Measurements from ENCODE around the gene C14orf119.

Gene C14orf119

GRCh38 chr14:23136566-23137133, 41.3 kb downstream of the C14orf119 start:
- no peak for TF ChIP-seq CTCF (IDR thresholded peaks at IDR 0.05; ENCODE audit: control insufficient read depth, extremely low read depth, insufficient read depth)
- DNase-seq (ENCODE audit: low read depth) = no peak
- no peak overlapping the region for H3K4me3 ChIP-seq (ENCODE audit: low read depth, low read length)

GRCh38 chr14:23137192-23137812, 42.0 kb downstream of the C14orf119 start:
- no peak for DNase-seq (ENCODE audit: low read depth)
- TF ChIP-seq CTCF (IDR thresholded peaks at IDR 0.05; ENCODE audit: control insufficient read depth, extremely low read depth, insufficient read depth) = no peak

GRCh38 chr14:23137813-23138535, 42.7 kb downstream of the C14orf119 start:
- TF ChIP-seq CTCF (IDR thresholded peaks at IDR 0.05; ENCODE audit: control insufficient read depth, extremely low read depth, insufficient read depth) = no peak
- H3K4me3 ChIP-seq (ENCODE audit: low read depth, low read length) = no peak overlapping the region
- DNase-seq (ENCODE audit: low read depth) = no peak

More at GRCh38 chr14:23137192-23137812, 42.0 kb downstream of the C14orf119 start:
- no peak overlapping the region for H3K4me3 ChIP-seq (ENCODE audit: low read depth, low read length)

- no peak overlapping the region for H3K4me3 ChIP-seq (ENCODE audit: low read depth, low read length)
- no peak for TF ChIP-seq CTCF (IDR thresholded peaks at IDR 0.05; ENCODE audit: control insufficient read depth, extremely low read depth, insufficient read depth)
- DNase-seq (ENCODE audit: low read depth) = no peak
These were observed 44.6 kb downstream of the C14orf119 start for GRCh38 chr14:23139874-23140273.

GRCh38 chr14:23140371-23140770, 45.1 kb downstream of the C14orf119 start:
- TF ChIP-seq CTCF (IDR thresholded peaks at IDR 0.05; ENCODE audit: control insufficient read depth, extremely low read depth, insufficient read depth) = no peak
- H3K4me3 ChIP-seq (ENCODE audit: low read depth, low read length) = no peak overlapping the region
- DNase-seq (ENCODE audit: low read depth) = no peak

GRCh38 chr14:23141706-23142444, 46.6 kb downstream of the C14orf119 start:
- TF ChIP-seq CTCF (IDR thresholded peaks at IDR 0.05; ENCODE audit: control insufficient read depth, extremely low read depth, insufficient read depth) = no peak
- H3K4me3 ChIP-seq (ENCODE audit: low read depth, low read length) = no peak overlapping the region
- no peak for DNase-seq (ENCODE audit: low read depth)

Data from LNCaP clone FGC (cell line).